Epithelial cell of prostate (primary cell): Measurements from ENCODE around the gene WWC2.

ENCODE experiments used
- DNase-seq: peaks from one replicate; pipeline ENCODE4 v3.0.0-alpha.2; 2011; ENCODE audit warnings: low read depth, low spot score
- H3K27ac ChIP-seq: fragments of 450-650 bp; 2 replicates; pipeline ENCODE4 v1.5.1; 2017; ENCODE audit warnings: mild to moderate bottlenecking

Gene WWC2

GRCh38 chr4:183276106-183276505 lies 177.0 kb downstream of the WWC2 start:
- no peak for DNase-seq
- H3K27ac ChIP-seq, result no peak overlapping the region

DNA sequence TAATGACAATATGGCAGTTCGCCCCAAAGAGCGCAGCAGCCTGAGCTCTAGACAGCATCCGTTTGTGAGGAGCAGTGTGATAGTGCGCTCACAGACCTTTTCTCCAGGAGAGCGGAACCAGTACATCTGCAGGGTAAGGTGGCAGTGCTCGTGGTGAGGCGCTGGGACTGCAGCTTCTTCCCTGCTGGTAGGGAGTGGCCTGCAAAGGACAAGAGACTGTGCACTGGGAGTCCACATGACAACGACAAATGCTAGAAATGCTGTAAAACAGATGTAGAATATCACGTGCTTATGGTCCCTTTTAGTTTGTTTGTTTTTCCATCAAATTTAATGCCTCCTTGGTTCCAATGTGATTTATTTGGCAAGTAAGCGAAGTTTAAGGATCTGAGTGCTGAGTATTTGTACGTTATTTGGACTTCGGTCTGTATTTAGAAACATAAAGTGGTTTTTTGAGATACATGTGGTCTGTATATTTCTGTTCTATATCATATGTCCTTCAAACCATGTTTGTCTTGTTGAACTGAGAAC lies 185.3 kb downstream of the WWC2 start:
- DNase-seq, result no peak
- H3K27ac ChIP-seq, result no peak overlapping the region

DNA sequence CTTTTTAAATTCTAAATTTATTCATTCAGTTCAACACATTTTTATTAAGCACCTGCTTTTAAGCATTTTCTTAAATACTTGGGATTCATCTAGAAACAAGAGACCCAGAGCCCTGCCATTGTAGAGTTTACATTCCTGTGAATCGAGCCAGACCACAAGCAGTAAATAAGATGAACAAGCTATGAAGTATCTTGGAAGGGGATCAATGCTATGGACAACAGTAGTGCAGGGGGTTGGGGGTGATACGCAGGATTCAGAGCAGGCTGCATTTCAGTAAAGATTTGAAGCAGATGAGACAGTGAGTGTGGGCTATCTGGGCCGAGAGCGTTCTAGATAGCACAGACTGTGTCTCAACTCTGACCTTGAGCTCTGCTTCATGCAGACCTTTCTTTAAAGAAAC lies 185.9 kb downstream of the WWC2 start:
- no peak for DNase-seq
- no peak overlapping the region for H3K27ac ChIP-seq

DNA sequence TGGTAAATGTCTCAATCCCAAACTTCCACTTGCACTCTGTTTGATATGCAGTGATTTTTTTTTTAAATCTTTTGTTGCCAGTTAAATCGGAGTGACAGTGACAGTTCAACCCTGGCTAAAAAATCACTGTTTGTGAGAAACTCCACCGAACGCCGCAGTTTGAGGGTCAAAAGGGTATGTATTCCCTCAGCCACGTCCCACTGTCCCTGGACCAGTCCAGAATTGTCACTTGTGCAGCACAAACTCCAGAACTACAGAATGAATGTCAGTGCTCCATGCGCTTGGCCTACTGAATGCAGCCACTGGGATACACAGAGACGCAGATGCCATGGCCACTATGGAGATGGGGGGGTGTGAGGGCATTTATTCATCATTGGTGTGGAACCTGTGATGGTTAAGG lies 186.8 kb downstream of the WWC2 start:
- H3K27ac ChIP-seq, result no peak overlapping the region
- DNase-seq, result no peak

- DNase-seq, result no peak
- H3K27ac ChIP-seq, result no peak overlapping the region
These were observed 187.7 kb downstream of the WWC2 start for GRCh38 chr4:183286590-183287308.

GRCh38 chr4:183287309-183287659 lies 188.2 kb downstream of the WWC2 start:
- DNase-seq, result no peak
- no peak overlapping the region for H3K27ac ChIP-seq

DNA sequence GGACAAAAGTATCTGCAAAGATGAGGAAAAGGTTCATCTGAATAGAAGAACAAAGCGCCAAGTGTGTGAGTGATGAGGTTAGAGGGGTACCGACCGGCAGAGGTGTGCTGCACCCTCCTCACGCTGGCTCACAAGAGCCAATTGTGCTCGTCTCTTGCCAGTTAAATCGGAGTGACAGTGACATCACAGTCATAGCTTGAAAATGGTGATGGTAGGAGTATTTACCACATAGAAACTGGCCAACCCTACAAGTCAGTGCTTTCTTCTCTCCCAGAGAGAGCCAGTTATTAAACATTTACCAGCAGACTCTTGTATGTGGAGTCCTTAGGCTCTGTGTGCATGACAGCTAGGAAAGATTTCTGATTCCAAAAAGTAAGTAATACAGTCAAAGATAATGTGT lies 188.6 kb downstream of the WWC2 start:
- no peak for DNase-seq

GRCh38 chr4:183288955-183289354 lies 189.9 kb downstream of the WWC2 start:
- H3K27ac ChIP-seq, result no peak overlapping the region
- no peak for DNase-seq

More for the DNA sequence above, 188.6 kb downstream of the WWC2 start:
- no peak overlapping the region for H3K27ac ChIP-seq

DNA sequence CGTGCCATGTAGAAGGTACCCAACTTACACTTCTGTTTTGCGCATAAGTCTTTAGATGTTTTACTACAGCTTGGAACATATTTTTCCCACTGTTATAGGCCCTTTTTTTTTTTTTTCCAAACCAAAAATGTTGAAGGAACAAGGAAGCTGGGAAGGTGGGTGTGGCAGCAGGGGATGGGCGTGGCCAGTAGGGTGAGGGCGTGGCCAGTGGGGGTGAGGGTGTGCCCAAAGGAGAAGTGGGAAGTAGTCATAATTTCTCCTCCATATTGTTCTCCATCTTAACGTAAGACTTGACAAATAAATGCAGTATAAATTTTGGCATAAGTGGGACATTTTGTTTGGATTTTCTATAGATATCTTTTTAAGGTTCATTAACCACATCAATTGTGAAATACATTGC lies 190.6 kb downstream of the WWC2 start:
- no peak for DNase-seq
- no peak overlapping the region for H3K27ac ChIP-seq

DNA sequence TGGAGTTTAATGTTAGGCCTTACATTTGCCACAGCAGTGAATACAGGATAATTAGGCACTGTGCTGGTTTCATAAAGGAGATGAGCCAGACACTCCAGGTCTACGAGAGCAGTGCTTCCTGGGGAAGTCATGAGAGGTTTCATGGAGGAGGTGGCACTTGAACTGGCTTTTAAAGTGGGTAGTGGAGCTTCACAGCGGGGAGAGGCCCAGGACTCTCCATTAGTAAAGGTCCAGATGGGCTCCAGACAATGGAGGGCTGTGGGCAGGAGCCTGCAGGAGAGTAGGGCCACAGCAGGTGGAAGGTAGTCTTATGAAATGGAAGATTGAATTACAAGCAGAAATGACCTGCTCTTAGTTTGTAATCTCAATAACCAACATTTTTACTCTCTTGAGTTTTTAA lies 192.0 kb downstream of the WWC2 start:
- DNase-seq, result no peak
- no peak overlapping the region for H3K27ac ChIP-seq

DNA sequence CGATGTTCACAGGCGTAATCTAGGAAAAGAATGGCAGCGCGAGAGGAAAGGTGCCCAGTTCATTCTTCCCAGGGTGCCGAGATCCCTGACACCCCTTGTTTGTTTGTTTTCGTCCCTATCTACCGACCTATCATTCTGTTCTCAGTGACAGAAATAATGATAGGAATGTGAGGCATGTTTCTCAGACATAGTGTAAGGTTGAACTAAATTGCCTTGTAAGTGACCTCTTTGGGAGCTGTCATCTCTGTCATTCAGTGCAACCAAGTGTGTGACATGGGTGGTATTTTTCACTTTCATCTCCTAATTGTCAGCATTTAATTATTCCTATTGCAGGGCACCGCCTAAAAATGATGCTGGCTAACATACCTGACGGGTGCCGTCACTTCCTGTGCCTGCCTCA lies 196.7 kb downstream of the WWC2 start:
- no peak for DNase-seq
- H3K27ac ChIP-seq, result peak overlapping the region; percentile 6

GRCh38 chr4:183297675-183298074 lies 198.6 kb downstream of the WWC2 start:
- no peak for DNase-seq
- no peak overlapping the region for H3K27ac ChIP-seq

DNA sequence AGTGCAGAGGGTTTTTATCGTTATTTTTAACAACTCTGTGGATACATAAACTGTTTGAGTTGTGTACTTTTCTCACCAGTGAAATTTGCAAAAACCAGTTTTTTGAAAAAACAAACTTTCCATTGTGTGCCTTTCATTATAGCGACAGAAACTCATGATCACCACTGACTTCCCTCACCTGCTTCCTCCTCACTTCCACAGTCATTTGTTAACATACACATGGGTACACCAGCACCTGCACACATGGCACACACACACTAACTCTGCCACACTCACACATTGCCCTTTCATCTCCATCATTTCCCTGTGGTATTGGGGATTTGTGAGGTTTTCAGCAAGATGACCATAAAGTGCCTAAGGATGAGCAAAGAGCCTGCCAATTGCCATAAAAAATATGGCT lies 200.4 kb downstream of the WWC2 start:
- no peak for DNase-seq
- H3K27ac ChIP-seq, result no peak overlapping the region

DNA sequence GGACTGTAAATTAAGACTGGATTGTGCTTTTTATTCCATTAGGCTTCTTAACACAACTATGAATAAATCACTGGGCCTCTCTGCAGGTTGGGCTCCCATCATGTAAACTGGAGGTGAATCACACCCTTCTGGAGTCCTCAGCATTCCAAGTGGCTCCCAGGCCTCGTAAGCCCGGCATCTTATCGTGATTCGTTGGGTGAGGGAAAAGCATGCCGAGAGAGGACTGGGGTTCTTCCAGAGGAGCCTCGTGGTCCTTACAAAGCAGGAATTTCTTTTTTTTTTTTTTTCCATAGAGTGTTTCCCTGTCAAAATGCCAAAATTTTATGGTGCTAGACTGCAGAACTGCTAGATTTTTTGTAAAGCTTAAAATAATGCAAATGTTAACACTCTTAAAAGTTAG lies 201.0 kb downstream of the WWC2 start:
- DNase-seq, result no peak
- H3K27ac ChIP-seq, result no peak overlapping the region

DNA sequence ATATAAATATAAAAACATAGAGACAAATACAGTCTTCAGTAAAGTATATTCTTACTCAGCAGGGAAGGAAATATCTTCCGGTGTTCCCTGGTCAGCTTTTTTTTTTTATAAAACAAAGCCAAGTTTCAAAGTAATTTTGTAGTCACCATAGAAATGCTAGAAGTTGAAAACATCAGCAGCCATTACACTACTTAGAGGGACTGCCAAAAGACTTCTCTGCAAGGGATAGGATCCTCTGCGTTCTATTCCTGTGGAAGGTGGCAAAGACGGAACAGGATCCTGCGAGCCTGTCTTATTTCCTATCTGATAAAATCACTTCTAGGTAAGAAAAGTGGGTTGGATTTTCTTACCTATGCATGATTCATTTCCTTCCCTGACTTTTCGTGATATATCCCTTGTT lies 201.6 kb downstream of the WWC2 start:
- no peak overlapping the region for H3K27ac ChIP-seq
- DNase-seq, result no peak

GRCh38 chr4:183303301-183303700 lies 204.2 kb downstream of the WWC2 start:
- no peak overlapping the region for H3K27ac ChIP-seq
- no peak for DNase-seq

GRCh38 chr4:183304067-183304466 lies 205.0 kb downstream of the WWC2 start:
- H3K27ac ChIP-seq, result no peak overlapping the region
- DNase-seq, result no peak

DNA sequence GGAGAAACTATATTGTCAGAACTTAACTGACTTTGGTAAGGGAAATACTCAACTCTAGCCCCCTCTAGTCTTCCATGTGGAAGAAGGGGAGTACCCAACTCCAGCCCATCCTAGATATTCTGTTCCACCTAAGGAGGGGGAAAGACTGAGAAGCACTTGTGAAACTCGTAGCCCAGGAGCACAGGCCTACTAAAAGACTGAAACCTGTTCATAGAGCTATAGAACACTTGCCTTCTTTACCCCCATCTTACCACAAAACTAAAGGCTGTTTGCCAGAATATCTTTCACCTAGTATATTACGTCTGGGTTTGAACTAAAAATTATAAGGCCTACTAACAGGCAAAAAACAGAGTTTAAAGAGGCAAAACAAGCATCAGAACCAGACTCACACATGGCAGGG lies 205.5 kb downstream of the WWC2 start:
- DNase-seq, result no peak

DNA sequence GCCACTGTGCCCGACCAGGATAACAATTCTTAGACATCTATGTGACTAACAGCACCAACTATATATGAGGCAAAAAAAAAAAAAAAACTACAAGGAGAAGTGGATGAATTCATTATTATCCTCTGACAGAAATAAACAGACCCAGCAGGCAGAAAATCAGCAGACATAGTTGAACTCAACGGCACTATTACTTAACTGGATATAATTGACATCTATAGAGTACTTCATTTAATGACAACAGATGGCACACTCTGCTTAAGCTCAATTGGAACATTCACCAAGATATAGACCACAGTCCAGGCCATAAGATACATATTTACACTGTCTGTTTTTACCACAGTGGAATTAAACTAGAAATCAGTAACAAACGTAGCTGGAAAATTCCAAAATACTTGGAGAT lies 207.8 kb downstream of the WWC2 start:
- no peak overlapping the region for H3K27ac ChIP-seq
- DNase-seq, result no peak

More for the DNA sequence above, 205.5 kb downstream of the WWC2 start:
- H3K27ac ChIP-seq, result no peak overlapping the region

DNA sequence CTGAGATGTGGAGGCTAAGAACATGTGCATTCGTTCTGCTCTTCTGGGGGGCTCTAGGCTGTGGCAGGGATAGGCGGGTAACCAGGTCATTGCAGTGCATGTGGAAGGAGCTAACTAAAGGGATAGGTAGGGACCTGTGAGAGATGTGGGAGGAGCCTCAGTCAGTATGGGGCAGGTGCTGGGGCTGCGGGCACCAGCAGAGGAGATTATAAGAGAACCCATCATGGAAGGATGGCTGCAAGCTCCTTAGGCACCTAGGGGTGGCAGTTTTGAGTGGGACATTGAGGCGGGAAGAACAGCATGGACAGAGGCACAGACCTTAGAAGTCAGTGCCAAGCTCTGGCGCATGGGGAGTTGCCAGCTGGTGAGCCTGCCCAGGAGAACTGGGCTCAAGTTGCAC lies 213.8 kb downstream of the WWC2 start:
- no peak for DNase-seq
- no peak overlapping the region for H3K27ac ChIP-seq

DNA sequence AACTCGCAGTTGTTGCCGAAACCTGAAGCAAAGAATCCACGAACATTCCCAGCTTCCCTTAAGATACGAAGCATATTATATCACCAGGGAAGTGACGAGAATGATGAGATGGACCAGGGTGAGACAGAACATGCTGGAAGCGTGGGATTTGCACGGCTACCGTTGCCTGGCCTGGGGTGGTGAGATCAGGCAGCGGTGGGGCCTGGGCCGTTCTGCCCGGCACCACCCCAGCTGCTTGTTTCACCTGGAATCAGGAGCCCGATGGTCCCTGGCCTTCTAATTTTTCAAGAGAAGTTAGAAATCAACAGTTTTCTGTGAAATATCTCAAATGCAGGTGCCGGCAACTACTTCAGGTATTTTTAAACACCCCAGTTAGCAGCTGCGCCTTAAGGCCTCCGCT lies 215.3 kb downstream of the WWC2 start:
- H3K27ac ChIP-seq, result no peak overlapping the region
- DNase-seq, result no peak

DNA sequence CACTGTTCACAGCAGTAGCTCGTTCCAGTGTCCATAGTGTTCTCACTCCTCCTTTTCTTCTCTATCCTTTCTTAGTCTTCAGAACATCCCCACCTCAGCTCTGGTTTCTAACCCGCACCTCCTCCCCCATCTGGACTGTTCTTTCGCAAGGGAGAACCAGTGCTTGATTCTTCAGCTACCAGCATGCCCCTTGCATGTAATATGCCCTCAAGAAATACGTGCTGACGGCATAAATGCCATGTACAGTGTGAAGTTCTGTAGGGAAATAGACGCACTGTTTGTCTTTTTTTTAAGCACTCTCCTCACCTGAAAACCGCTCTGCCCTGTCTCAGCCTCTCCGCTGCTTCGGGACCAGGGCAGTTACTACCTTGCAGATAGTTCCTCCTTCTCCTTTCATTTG lies 215.7 kb downstream of the WWC2 start:
- H3K27ac ChIP-seq, result no peak overlapping the region
- DNase-seq, result no peak
